K562 (cell line): ENCODE data around the gene MRPL38.

Source experiments
- ATF2 ChIP-seq: sonication (generic); formaldehyde crosslinking; IDR thresholded peaks from 2 replicates; pipeline ENCODE4 v1.8.1; 2022; ENCODE audit warnings: missing genetic modification reagents
- CTCF ChIP-seq, 3 experiments: IDR thresholded peaks in 2 of 3; conservative IDR thresholded peaks in 1 of 3; 2 replicates each; pipeline ENCODE4 v1.5.1; 2011 to 2012; ENCODE audit warnings: low read length in 3 of 3, mild to moderate bottlenecking in 3 of 3, control low read depth in 2 of 3, improper control_type of control experiment in 1 of 3, inconsistent platforms in 1 of 3, low read depth in 1 of 3, mixed read lengths in 1 of 3, moderate library complexity in 1 of 3; ENCODE audit not compliant: insufficient read depth in 2 of 3
- ELF4 ChIP-seq: fragments of 450-650 bp; formaldehyde crosslinking; IDR thresholded peaks from 2 replicates; pipeline ENCODE4 v1.4.0; 2022; ENCODE audit warnings: missing genetic modification characterization
- ETV6 ChIP-seq, 3 experiments: fragments of 150-350 bp in 1 of 3; sonication (generic) in 1 of 3; formaldehyde crosslinking in 1 of 3; IDR thresholded peaks; 2 replicates each; pipeline versions ENCODE4 v1.6.1 to v1.8.0; 2014 to 2022; ENCODE audit warnings: borderline replicate concordance in 2 of 3, low read depth in 2 of 3, antibody characterized with exemption in 1 of 3, low read length in 1 of 3, mild to moderate bottlenecking in 1 of 3, missing genetic modification reagents in 1 of 3
- EZH2 ChIP-seq: IDR thresholded peaks from 2 replicates; pipeline ENCODE4 v1.6.1; 2012; ENCODE audit warnings: low read depth, mild to moderate bottlenecking, inconsistent platforms, low read length, borderline replicate concordance
- POLR2A ChIP-seq: fragments of 450-650 bp; conservative IDR thresholded peaks from 2 replicates; pipeline ENCODE4 v1.6.1; 2016
- POLR2AphosphoS5 ChIP-seq: IDR thresholded peaks from 2 replicates; pipeline ENCODE4 v1.6.1; 2011; ENCODE audit warnings: mild to moderate bottlenecking, low read depth, low read length, moderate library complexity; ENCODE audit not compliant: control insufficient read depth, insufficient read depth
- PRDM10 ChIP-seq: fragments of 450-650 bp; IDR thresholded peaks from 2 replicates; pipeline ENCODE4 v1.6.1; 2018; ENCODE audit not compliant: partially characterized antibody
- PRPF4 ChIP-seq: fragments of 200-400 bp; formaldehyde crosslinking; IDR thresholded peaks from one replicate; pipeline ENCODE4 v1.6.1; 2017; ENCODE audit warnings: low read length, low read depth, mild to moderate bottlenecking; ENCODE audit not compliant: insufficient read depth, poor library complexity, severe bottlenecking
- SMARCC2 ChIP-seq: fragments of 450-650 bp; IDR thresholded peaks from 2 replicates; pipeline ENCODE4 v1.6.1; 2017; ENCODE audit warnings: antibody characterized with exemption, moderate library complexity, mild to moderate bottlenecking, low read depth
- TAF1 ChIP-seq: IDR thresholded peaks from 2 replicates; pipeline ENCODE4 v1.6.1; 2011; ENCODE audit warnings: mild to moderate bottlenecking, low read length, moderate library complexity; ENCODE audit not compliant: insufficient read depth, control insufficient read depth, severe bottlenecking; ENCODE audit errors: extremely low read depth
- USF1 ChIP-seq: sonication (generic); formaldehyde crosslinking; IDR thresholded peaks from 2 replicates; pipeline ENCODE4 v1.9.0; 2022; ENCODE audit warnings: mild to moderate bottlenecking, missing genetic modification reagents
- ZNF232 ChIP-seq: sonication (generic); formaldehyde crosslinking; IDR thresholded peaks from 2 replicates; pipeline ENCODE4 v1.8.0; 2022; ENCODE audit warnings: mild to moderate bottlenecking, missing genetic modification reagents

- no peak for TF ChIP-seq CTCF (IDR thresholded peaks at IDR 0.05 in 2 of 3, conservative IDR thresholded peaks at IDR 0.05 in 1 of 3; ENCODE audit: insufficient read depth in 2 of 3, low read depth in 1 of 3, low read length in 3 of 3)
- TF ChIP-seq PRDM10 = no peak
- no peak for TF ChIP-seq EZH2
- no peak for TF ChIP-seq PRPF4
- no peak for TF ChIP-seq USF1 (CRISPR knock-in tag)
- TF ChIP-seq POLR2A = no peak
- no peak for TF ChIP-seq TAF1
- no peak for TF ChIP-seq POLR2AphosphoS5
- TF ChIP-seq ETV6 (IDR thresholded peaks at IDR 0.05; ENCODE audit: borderline replicate concordance in 1 of 2, low read depth in 2 of 2, low read length in 1 of 2) = no peak
- no peak for TF ChIP-seq ETV6 (CRISPR knock-in tag; IDR thresholded peaks at IDR 0.05; ENCODE audit: borderline replicate concordance)
- TF ChIP-seq ATF2 = no peak
- TF ChIP-seq ZNF232 (CRISPR knock-in tag) = no peak
- TF ChIP-seq SMARCC2 = no peak
- TF ChIP-seq ELF4 (CRISPR knock-in tag) = no peak
Observed at GRCh38 chr17:75945211-75945610, 40.5 kb upstream of the MRPL38 start.
